Loucy (cell line): ENCODE data around the gene ATP6V0E2.

ENCODE experiments used
- EZH2phosphoT487 ChIP-seq: fragments of 200-600 bp; IDR thresholded peaks from 2 replicates; pipeline ENCODE4 v1.6.1; 2018; ENCODE audit warnings: antibody characterized with exemption, mild to moderate bottlenecking, moderate library complexity, borderline replicate concordance
- TF ChIP-seq, protein P1 (sequence below): fragments of 200-600 bp; sonication (generic); conservative IDR thresholded peaks from 2 replicates; pipeline ENCODE4 v1.5.1; 2014; ENCODE audit warnings: mild to moderate bottlenecking, antibody characterized with exemption, low read length

DNA sequence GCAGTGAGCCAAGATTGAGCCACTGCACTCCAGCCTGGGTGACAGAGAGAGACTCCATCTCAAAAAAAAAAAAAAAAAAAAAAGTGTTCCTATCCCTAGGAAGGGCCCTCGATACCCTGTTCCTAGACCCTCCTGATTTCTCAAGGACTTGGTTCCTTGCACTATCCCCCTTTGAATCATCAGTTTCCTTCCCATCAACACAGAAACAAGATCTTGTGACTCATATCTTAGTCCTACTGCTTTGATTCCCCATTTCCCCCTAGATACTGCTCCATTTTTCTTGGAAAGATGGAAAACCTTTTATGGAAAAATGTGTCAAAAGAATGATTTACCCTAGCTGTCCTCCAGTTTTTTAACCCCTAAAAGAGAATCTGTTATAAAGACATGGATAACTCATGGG, 37.3 kb upstream of the ATP6V0E2 start:
- TF ChIP-seq, protein P1, sequence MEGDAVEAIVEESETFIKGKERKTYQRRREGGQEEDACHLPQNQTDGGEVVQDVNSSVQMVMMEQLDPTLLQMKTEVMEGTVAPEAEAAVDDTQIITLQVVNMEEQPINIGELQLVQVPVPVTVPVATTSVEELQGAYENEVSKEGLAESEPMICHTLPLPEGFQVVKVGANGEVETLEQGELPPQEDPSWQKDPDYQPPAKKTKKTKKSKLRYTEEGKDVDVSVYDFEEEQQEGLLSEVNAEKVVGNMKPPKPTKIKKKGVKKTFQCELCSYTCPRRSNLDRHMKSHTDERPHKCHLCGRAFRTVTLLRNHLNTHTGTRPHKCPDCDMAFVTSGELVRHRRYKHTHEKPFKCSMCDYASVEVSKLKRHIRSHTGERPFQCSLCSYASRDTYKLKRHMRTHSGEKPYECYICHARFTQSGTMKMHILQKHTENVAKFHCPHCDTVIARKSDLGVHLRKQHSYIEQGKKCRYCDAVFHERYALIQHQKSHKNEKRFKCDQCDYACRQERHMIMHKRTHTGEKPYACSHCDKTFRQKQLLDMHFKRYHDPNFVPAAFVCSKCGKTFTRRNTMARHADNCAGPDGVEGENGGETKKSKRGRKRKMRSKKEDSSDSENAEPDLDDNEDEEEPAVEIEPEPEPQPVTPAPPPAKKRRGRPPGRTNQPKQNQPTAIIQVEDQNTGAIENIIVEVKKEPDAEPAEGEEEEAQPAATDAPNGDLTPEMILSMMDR, result no peak
- TF ChIP-seq EZH2phosphoT487, result no peak
